Astrocyte (in vitro differentiated cells and primary cell): ENCODE data around the gene SLC24A4. TPM values are rescaled to one million over a fixed set of nuclear protein-coding genes. Genes with fewer than 3 reads are reported as not detected.

Source experiments
- DNase-seq: peaks from one replicate; pipeline ENCODE4 v3.0.0-alpha.2; 2010; ENCODE audit warnings: low read depth
- FAIRE-seq: peaks from 2 replicates; lab custom pipeline; 2011; peaks lifted over from hg19 to GRCh38; lab: Jason Lieb, UNC
- H2AFZ ChIP-seq: 2 replicates; pipeline ENCODE4 v1.6.0; 2012; ENCODE audit warnings: low read depth, low read length, inconsistent platforms
- H3K27ac ChIP-seq: 2 replicates; pipeline ENCODE4 v1.5.1; 2011; ENCODE audit warnings: low read depth, low read length, inconsistent platforms
- H3K27me3 ChIP-seq: 2 replicates; pipeline ENCODE4 v1.6.0; 2011; ENCODE audit warnings: low read length, inconsistent platforms; ENCODE audit not compliant: insufficient read depth
- H3K36me3 ChIP-seq: 2 replicates; pipeline ENCODE4 v1.5.1; 2011; ENCODE audit warnings: low read length, inconsistent platforms; ENCODE audit not compliant: insufficient read depth
- H3K4me1 ChIP-seq: 2 replicates; pipeline ENCODE4 v1.5.1; 2011; ENCODE audit warnings: low read length, inconsistent platforms; ENCODE audit not compliant: insufficient read depth
- H3K4me2 ChIP-seq: 2 replicates; pipeline ENCODE4 v1.6.0; 2012; ENCODE audit warnings: low read length, inconsistent platforms
- H3K4me3 ChIP-seq: 2 replicates; pipeline ENCODE4 v1.5.1; 2011; ENCODE audit warnings: low read depth, mild to moderate bottlenecking, low read length, inconsistent platforms; ENCODE audit not compliant: insufficient read depth
- H3K79me2 ChIP-seq: 2 replicates; pipeline ENCODE4 v1.6.0; 2012; ENCODE audit warnings: mild to moderate bottlenecking, low read length, inconsistent platforms; ENCODE audit not compliant: insufficient read depth
- H3K9ac ChIP-seq: 2 replicates; pipeline ENCODE4 v1.6.0; 2012; ENCODE audit warnings: mild to moderate bottlenecking, low read length, inconsistent platforms
- H3K9me3 ChIP-seq: 2 replicates; pipeline ENCODE4 v1.5.1; 2012; ENCODE audit warnings: low read depth, mild to moderate bottlenecking, low read length, inconsistent platforms; ENCODE audit not compliant: insufficient read depth
- H4K20me1 ChIP-seq: 2 replicates; pipeline ENCODE4 v1.6.0; 2012; ENCODE audit warnings: low read length, inconsistent platforms; ENCODE audit not compliant: insufficient read depth
- H3K27ac Mint-ChIP-seq: one replicate; pipeline ENCODE4 v1.8.0; 2021; ENCODE audit warnings: mild to moderate bottlenecking, mixed read lengths; ENCODE audit not compliant: unreplicated experiment
- H3K27me3 Mint-ChIP-seq: one replicate; pipeline ENCODE4 v1.8.0; 2021; ENCODE audit warnings: low read depth, mixed read lengths; ENCODE audit not compliant: unreplicated experiment
- H3K36me3 Mint-ChIP-seq: one replicate; pipeline ENCODE4 v1.8.0; 2021; ENCODE audit warnings: low read depth, mixed read lengths; ENCODE audit not compliant: unreplicated experiment
- H3K4me1 Mint-ChIP-seq: one replicate; pipeline ENCODE4 v1.8.0; 2021; ENCODE audit warnings: low read depth, mixed read lengths; ENCODE audit not compliant: unreplicated experiment
- H3K4me3 Mint-ChIP-seq: one replicate; pipeline ENCODE4 v1.8.0; 2021; ENCODE audit warnings: mild to moderate bottlenecking, moderate library complexity, mixed read lengths; ENCODE audit not compliant: unreplicated experiment
- H3K9me3 Mint-ChIP-seq: one replicate; pipeline ENCODE4 v1.8.0; 2021; ENCODE audit warnings: mild to moderate bottlenecking, mixed read lengths; ENCODE audit not compliant: unreplicated experiment
- EZH2 ChIP-seq: IDR thresholded peaks from 2 replicates; pipeline ENCODE4 v1.6.1; 2012; ENCODE audit warnings: mild to moderate bottlenecking, low read length, inconsistent platforms; ENCODE audit not compliant: insufficient read depth
- total RNA-seq: library from RNA; stranded (reverse); gene quantifications from 2 replicates; pipeline ENCODE4 v1.2.1, GENCODE V29; 2021
- TF ChIP-seq, protein P1 (sequence below): IDR thresholded peaks from 2 replicates; pipeline ENCODE4 v1.5.1; 2011; ENCODE audit warnings: low read depth, mild to moderate bottlenecking, inconsistent platforms, low read length, moderate library complexity; ENCODE audit not compliant: insufficient read depth

Gene SLC24A4
- total RNA-seq, 1 donor from 2014 or later = not detected

DNA sequence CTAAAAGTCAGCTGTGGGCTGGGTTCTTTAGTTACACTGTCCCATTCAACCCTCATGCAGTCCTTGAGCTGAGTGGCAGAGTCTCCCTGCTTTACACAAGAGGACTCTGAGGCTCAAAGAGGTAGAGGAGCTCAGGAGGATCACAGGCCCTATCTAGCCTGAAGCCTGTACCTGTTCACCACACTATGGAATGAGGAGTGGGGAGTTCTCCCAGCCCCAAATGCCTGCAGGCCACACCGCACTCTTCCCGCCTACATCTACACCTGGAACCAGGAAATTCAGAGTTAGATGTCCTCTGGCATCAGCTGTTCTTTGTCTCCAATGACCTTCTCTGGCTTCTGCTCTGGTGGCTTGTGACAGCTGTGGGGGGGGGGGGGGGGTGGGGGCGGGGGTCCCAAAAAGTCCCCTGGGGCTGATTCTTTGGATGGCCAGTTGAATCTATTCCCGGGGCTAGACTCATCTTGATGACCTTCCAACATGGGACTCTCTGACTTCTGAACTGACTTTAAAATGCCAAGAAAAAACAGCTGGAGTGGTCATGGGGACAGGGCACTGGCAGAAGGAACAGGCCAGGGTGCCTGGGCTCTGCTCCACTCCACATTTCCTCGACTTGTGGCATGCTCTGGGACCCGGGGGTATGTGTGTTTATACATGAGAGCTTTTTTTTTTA is 221.2 kb downstream of the SLC24A4 start:
- Histone ChIP-seq H4K20me1 (no peaks in the 10 kb centered on the region), H3K9me3 (no peaks in the 10 kb centered on the region), H3K79me2 (peaks cover 13% of the 10 kb centered on the region), H3K36me3 (no peaks in the 10 kb centered on the region), H2AFZ (no peak overlapping the region), H3K27me3 (no peaks in the 10 kb centered on the region), H3K27ac (no peak overlapping the region), H3K4me1 (peaks cover 18% of the 10 kb centered on the region), H3K9ac (no peak overlapping the region), H3K4me2 (no peak overlapping the region), H3K4me3 (no peak overlapping the region)
- Mint-ChIP-seq H3K4me3 (no peak overlapping the region), H3K27me3 (no peaks in the 10 kb centered on the region), H3K36me3 (no peaks in the 10 kb centered on the region), H3K4me1 (peaks cover 25% of the 10 kb centered on the region), H3K9me3 (no peaks in the 10 kb centered on the region), H3K27ac (no peak overlapping the region)
- TF ChIP-seq, protein P1, sequence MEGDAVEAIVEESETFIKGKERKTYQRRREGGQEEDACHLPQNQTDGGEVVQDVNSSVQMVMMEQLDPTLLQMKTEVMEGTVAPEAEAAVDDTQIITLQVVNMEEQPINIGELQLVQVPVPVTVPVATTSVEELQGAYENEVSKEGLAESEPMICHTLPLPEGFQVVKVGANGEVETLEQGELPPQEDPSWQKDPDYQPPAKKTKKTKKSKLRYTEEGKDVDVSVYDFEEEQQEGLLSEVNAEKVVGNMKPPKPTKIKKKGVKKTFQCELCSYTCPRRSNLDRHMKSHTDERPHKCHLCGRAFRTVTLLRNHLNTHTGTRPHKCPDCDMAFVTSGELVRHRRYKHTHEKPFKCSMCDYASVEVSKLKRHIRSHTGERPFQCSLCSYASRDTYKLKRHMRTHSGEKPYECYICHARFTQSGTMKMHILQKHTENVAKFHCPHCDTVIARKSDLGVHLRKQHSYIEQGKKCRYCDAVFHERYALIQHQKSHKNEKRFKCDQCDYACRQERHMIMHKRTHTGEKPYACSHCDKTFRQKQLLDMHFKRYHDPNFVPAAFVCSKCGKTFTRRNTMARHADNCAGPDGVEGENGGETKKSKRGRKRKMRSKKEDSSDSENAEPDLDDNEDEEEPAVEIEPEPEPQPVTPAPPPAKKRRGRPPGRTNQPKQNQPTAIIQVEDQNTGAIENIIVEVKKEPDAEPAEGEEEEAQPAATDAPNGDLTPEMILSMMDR = no peak
- no peak for TF ChIP-seq EZH2
- DNase-seq (no peak), FAIRE-seq (no peak)

DNA sequence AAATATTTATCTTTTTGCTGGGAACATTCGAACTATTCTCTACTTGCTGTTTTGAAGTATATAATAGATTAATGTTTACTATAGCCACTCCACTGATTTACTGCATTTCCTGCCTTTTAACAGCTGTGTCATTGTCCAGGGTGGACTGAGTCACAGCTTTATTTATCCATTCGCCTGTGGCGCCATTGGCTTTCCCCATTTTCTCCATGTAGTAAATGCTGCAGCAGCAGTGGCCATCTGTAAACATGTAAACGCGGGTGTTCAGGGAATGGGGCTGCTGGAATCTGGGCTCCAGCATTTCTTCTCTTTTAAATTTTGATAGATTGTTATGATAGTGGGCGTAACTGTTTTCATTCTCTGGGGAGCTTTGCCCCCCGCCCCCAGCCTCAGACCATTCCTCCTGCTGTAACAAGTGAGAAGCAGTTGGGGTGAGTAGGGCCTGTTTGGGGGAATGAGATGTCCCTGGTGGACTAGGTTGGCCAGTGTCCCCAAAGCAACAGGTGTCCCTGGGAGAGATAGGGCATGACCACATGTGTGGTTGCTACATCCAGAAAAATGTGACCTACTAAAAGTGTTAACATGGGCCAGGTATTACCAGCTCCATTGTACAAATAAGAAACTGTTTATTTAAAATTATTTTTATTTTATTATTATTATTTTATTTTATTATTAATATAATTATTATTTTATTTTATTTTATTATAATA is 223.5 kb downstream of the SLC24A4 start:
- H2AFZ ChIP-seq = peak overlapping the region; percentile 2
- no peak overlapping the region for H3K4me3 Mint-ChIP-seq

More for the DNA sequence above, 223.5 kb downstream of the SLC24A4 start:
- peak overlapping the region; percentile 57 for H3K27ac ChIP-seq
- H3K4me3 ChIP-seq = no peak overlapping the region
- no peak for FAIRE-seq
- no peaks in the 10 kb centered on the region for H3K36me3 ChIP-seq
- H3K27me3 ChIP-seq = no peaks in the 10 kb centered on the region
- Mint-ChIP-seq H3K36me3 (peaks cover 1% of the 10 kb centered on the region), H3K27me3 (no peaks in the 10 kb centered on the region), H3K9me3 (no peaks in the 10 kb centered on the region), H3K27ac (no peak overlapping the region), H3K4me1 (peaks cover 9% of the 10 kb centered on the region)
- DNase-seq = peak; percentile 59
- peak overlapping the region; percentile 48 for H3K4me2 ChIP-seq
- no peak overlapping the region for H3K9ac ChIP-seq
- no peaks in the 10 kb centered on the region for H4K20me1 ChIP-seq
- H3K9me3 ChIP-seq = no peaks in the 10 kb centered on the region
- H3K4me1 ChIP-seq = no peaks in the 10 kb centered on the region
- TF ChIP-seq, protein P1 = no peak
- TF ChIP-seq EZH2 = no peak
- H3K79me2 ChIP-seq = peaks cover 5% of the 10 kb centered on the region
